Neuron (in vitro differentiated cells): ENCODE data around the gene RSAD2.

ENCODE experiments used
- H2AFZ ChIP-seq: one replicate; pipeline ENCODE4 v1.6.1; 2013; ENCODE audit warnings: low read depth, mild to moderate bottlenecking, inconsistent platforms, low read length, moderate library complexity
- H3K27me3 ChIP-seq: one replicate; pipeline ENCODE4 v1.6.1; 2013; ENCODE audit warnings: low read length; ENCODE audit not compliant: insufficient read depth
- H3K36me3 ChIP-seq: one replicate; pipeline ENCODE4 v1.6.1; 2013; ENCODE audit warnings: low read length; ENCODE audit not compliant: insufficient read depth
- H3K4me1 ChIP-seq: one replicate; pipeline ENCODE4 v1.6.1; 2013; ENCODE audit warnings: low read length; ENCODE audit not compliant: insufficient read depth
- H3K4me3 ChIP-seq: 2 replicates; pipeline ENCODE4 v1.5.1; 2013; ENCODE audit warnings: mild to moderate bottlenecking, low read length, moderate library complexity
- H3K9me3 ChIP-seq: one replicate; pipeline ENCODE4 v1.6.1; 2013; ENCODE audit warnings: low read length

RSAD2 gene

GRCh38 chr2:6866982-6867381, 10.6 kb upstream of the RSAD2 start:
- peaks cover 6% of the 10 kb centered on the region for H3K4me1 ChIP-seq
- H2AFZ ChIP-seq, result no peak overlapping the region
- no peaks in the 10 kb centered on the region for H3K9me3 ChIP-seq
- H3K4me3 ChIP-seq, result no peak overlapping the region
- H3K27me3 ChIP-seq, result no peaks in the 10 kb centered on the region
- no peaks in the 10 kb centered on the region for H3K36me3 ChIP-seq

DNA sequence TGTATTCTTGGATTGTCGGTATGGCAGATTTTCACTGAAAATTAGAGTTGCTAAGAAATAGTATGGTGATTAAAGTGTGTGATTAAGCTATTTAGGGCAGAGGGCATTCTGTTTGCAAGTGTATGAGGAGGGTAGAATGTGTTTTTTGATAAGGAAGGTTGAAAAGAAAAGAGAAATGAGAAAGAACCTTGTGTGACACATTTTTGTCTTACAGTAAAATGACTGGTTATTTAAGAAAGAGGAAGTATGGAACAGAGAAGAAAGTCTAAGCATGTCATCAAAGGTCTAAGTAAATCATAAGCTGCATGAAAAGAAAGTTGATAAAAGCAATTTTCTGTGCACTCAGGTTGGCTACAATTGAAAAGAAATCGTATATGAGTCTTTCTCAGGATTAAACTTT, 5.2 kb upstream of the RSAD2 start:
- Histone ChIP-seq H3K4me3 (no peak overlapping the region), H3K9me3 (peaks cover 3% of the 10 kb centered on the region), H3K4me1 (no peaks in the 10 kb centered on the region), H3K36me3 (no peaks in the 10 kb centered on the region), H2AFZ (no peak overlapping the region), H3K27me3 (no peaks in the 10 kb centered on the region)

- Histone ChIP-seq H3K27me3 (peaks cover 5% of the 10 kb centered on the region), H3K36me3 (no peaks in the 10 kb centered on the region), H3K4me1 (no peaks in the 10 kb centered on the region), H3K9me3 (peaks cover 3% of the 10 kb centered on the region), H3K4me3 (no peak overlapping the region), H2AFZ (no peak overlapping the region)
Observed at GRCh38 chr2:6874032-6874431, 3.5 kb upstream of the RSAD2 start.

GRCh38 chr2:6876309-6876708, 1.3 kb upstream of the RSAD2 start:
- H3K27me3 ChIP-seq, result peaks cover 5% of the 10 kb centered on the region
- no peak overlapping the region for H2AFZ ChIP-seq
- H3K9me3 ChIP-seq, result peaks cover 3% of the 10 kb centered on the region
- H3K4me1 ChIP-seq, result no peaks in the 10 kb centered on the region
- no peaks in the 10 kb centered on the region for H3K36me3 ChIP-seq
- no peak overlapping the region for H3K4me3 ChIP-seq

DNA sequence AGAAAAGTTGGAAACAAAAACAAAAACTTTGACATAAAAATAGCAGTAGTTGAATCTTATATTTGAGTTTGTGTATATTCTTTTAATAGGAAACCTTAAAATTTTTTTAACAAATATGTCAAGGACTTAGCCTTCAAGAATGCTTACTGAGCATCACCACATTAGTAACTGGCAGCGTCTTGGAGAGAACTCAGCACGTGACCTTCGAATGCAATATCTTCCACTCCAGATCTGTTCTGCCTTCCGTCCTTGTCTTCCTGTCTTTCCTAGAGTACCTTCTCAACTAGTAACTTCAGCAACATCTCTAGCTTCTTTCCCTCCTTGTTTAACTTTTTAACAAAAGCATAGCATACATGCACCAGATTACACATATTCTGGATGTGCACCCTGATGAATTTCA, 972 bp downstream of the RSAD2 start:
- no peaks in the 10 kb centered on the region for H3K4me1 ChIP-seq
- no peak overlapping the region for H3K4me3 ChIP-seq
- H3K9me3 ChIP-seq, result peaks cover 3% of the 10 kb centered on the region
- peaks cover 5% of the 10 kb centered on the region for H3K27me3 ChIP-seq
- H2AFZ ChIP-seq, result no peak overlapping the region
- H3K36me3 ChIP-seq, result no peaks in the 10 kb centered on the region

DNA sequence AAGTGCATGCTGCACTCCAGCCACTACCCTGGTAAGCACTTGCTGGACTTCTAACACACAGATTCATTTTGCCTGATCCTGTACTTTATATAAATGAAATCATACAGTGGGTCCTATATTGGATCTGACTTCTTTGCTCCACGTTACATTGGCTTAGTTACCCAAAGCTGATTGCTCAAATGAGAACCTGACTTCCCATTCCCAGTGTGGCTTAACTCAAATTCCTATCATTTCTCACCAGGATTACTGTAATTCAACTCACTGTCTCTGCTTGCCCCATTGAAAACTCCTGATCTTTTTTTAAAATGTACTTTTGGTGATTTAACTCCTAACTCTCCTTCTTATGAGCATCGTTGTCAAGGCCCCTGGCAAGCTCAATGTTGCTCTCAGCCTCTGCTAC, 1.4 kb downstream of the RSAD2 start:
- H3K4me1 ChIP-seq, result no peaks in the 10 kb centered on the region
- H3K4me3 ChIP-seq, result no peak overlapping the region
- H3K9me3 ChIP-seq, result peaks cover under 1% of the 10 kb centered on the region
- H3K36me3 ChIP-seq, result no peaks in the 10 kb centered on the region
- H2AFZ ChIP-seq, result no peak overlapping the region
- peaks cover 5% of the 10 kb centered on the region for H3K27me3 ChIP-seq

DNA sequence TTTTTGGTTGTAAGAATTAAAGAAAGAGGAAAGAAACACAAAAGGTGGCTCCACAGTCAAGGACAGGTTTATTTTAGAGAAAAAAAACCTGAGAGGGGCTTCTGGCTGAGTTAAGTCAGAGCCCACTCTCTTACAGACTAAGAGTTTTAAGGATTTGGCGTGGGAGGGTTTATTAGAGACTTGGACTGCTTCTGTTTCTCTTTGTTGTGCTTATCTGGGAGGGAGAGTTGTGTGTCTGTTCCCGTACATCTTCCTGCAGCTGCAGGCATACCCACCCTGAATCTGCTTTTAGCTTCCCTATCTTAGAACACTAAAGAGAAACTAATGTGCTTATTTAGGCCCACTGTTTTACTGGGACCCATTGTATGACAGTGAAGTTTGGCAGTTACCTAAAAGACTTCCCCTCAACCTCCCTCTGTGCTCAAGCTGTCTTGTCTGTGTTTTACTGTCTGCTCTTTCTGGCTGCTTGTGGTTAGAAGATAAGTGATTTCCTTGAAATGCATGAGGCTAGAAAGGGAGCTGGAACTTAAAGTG, 2.7 kb downstream of the RSAD2 start:
- Histone ChIP-seq H2AFZ (no peak overlapping the region), H3K9me3 (no peaks in the 10 kb centered on the region), H3K36me3 (no peaks in the 10 kb centered on the region)

GRCh38 chr2:6881046-6881445, 3.5 kb downstream of the RSAD2 start:
- Histone ChIP-seq H3K9me3 (no peaks in the 10 kb centered on the region), H2AFZ (no peak overlapping the region), H3K4me3 (no peak overlapping the region), H3K36me3 (no peaks in the 10 kb centered on the region), H3K27me3 (peaks cover 5% of the 10 kb centered on the region), H3K4me1 (no peaks in the 10 kb centered on the region)

More for the DNA sequence above, 2.7 kb downstream of the RSAD2 start:
- peaks cover 5% of the 10 kb centered on the region for H3K27me3 ChIP-seq
- H3K4me1 ChIP-seq, result no peaks in the 10 kb centered on the region
- H3K4me3 ChIP-seq, result no peak overlapping the region

GRCh38 chr2:6881516-6881915, 3.9 kb downstream of the RSAD2 start:
- Histone ChIP-seq H3K4me3 (no peak overlapping the region), H3K27me3 (peaks cover 5% of the 10 kb centered on the region), H2AFZ (no peak overlapping the region), H3K4me1 (no peaks in the 10 kb centered on the region), H3K36me3 (no peaks in the 10 kb centered on the region), H3K9me3 (no peaks in the 10 kb centered on the region)

GRCh38 chr2:6883448-6884122, 6.0 kb downstream of the RSAD2 start:
- H3K9me3 ChIP-seq, result no peaks in the 10 kb centered on the region
- no peaks in the 10 kb centered on the region for H3K27me3 ChIP-seq
- no peaks in the 10 kb centered on the region for H3K36me3 ChIP-seq
- no peak overlapping the region for H3K4me3 ChIP-seq
- no peaks in the 10 kb centered on the region for H3K4me1 ChIP-seq
- H2AFZ ChIP-seq, result no peak overlapping the region

DNA sequence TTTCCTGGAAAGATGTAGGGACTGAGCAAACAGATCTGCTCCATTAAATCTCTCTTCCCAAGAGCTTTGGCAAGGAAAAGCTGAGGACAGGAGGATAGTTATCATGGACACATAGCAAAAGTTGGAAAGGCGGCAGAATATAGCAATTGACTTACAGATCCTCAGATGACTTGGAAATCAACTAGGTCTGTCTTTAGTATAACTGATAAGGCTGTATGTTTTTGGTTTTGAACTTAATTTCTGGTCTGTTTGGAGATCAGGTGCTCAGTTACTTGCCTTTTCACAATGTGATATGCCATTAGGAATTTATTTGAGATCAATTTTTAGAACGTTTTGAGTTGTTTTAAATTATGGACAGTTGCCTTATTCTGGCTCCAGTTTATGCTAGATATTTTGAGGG, 8.0 kb downstream of the RSAD2 start:
- no peaks in the 10 kb centered on the region for H3K36me3 ChIP-seq
- no peaks in the 10 kb centered on the region for H3K4me1 ChIP-seq
- no peaks in the 10 kb centered on the region for H3K9me3 ChIP-seq
- H3K4me3 ChIP-seq, result no peak overlapping the region
- H2AFZ ChIP-seq, result no peak overlapping the region
- no peaks in the 10 kb centered on the region for H3K27me3 ChIP-seq

DNA sequence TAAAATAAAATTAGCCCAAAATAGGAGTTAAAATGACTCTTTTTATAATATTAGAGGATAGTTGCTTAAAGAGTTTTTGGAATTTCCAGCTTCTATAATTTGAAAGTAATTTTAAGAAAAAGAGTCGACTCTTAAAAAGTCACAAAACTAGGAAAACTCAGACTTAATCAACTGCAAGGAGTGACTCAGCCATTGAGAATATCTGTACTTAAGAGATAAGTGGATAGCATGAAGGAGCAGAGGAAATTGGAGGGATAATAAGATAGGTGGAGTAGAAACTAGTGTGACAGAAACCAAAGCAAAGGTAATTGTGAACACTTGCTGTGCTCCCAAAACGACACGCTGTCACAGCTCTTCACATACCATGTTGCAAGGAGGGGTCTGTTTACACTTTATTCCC, 8.4 kb downstream of the RSAD2 start:
- Histone ChIP-seq H3K4me1 (no peaks in the 10 kb centered on the region), H3K9me3 (no peaks in the 10 kb centered on the region), H3K4me3 (no peak overlapping the region), H3K36me3 (no peaks in the 10 kb centered on the region), H3K27me3 (no peaks in the 10 kb centered on the region), H2AFZ (no peak overlapping the region)

- no peaks in the 10 kb centered on the region for H3K9me3 ChIP-seq
- H2AFZ ChIP-seq, result no peak overlapping the region
- H3K36me3 ChIP-seq, result no peaks in the 10 kb centered on the region
- no peak overlapping the region for H3K4me3 ChIP-seq
- no peaks in the 10 kb centered on the region for H3K27me3 ChIP-seq
- H3K4me1 ChIP-seq, result no peaks in the 10 kb centered on the region
Observed at GRCh38 chr2:6887751-6888192, 10.2 kb downstream of the RSAD2 start.

- peaks cover under 1% of the 10 kb centered on the region for H3K27me3 ChIP-seq
- no peak overlapping the region for H3K4me3 ChIP-seq
- no peaks in the 10 kb centered on the region for H3K4me1 ChIP-seq
- H2AFZ ChIP-seq, result no peak overlapping the region
- H3K36me3 ChIP-seq, result no peaks in the 10 kb centered on the region
- H3K9me3 ChIP-seq, result no peaks in the 10 kb centered on the region
Observed at GRCh38 chr2:6888724-6889123, 11.1 kb downstream of the RSAD2 start.
